ENCODE measurements around the gene RNU2-63P.
"Not testable (repeated sequence)": the region's sequence is repeated elsewhere in the genome, so short reads cannot be mapped to it uniquely, and the experiment has no call there.

RNU2-63P gene

DNA sequence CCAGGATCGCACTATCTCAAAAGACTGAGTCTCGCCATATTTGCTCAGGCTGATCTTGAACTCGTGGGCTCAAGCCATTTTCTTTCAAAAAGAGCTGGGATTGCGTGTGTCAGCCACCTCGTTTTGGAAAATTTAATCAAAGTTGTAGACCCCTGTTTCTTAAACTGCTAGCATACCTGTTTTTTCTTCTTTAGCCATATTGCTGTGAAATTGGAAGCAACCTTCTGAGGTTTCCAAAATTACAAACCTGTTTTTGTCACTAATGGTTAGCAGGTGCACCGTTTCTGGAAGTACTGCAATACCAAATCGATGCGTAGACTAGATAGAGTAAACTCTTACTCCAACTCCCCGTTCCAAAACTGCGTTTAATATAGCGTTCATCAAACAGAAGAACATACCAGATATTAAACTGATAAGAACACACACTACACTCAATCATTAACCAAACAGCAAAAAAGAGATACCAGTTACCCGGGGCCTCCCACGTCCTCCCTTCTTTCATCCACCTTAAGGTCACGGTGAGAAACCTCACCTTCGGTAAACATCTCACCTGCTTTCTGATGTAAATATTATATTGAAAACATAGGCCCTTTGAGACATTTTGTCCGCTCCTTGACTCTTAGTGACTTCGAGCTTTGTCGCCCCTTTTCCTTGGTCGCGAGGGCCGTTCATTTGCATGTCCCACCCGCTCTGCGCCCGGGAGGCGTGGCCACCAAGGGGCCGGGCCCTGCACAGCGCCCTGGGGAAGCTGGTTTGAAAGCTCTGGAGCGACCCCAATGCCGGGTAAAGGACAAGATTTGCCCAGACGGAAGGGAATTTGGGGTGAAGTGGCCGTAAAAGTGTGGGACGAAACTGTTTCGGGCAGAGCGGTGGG, at the start of gene RNU2-63P:
TSS of gene RNU2-63P (minus strand) at position 462 of the 874 bp plus-strand sequence.
- peak; percentile 98 to 100 for DNase-seq

GRCh38 chr2:88061295-88061694, 44.9 kb upstream of the RNU2-63P start:
- no peak for DNase-seq

- DNase-seq = no peak
Observed at GRCh38 chr2:88060907-88061275, 44.5 kb upstream of the RNU2-63P start.

GRCh38 chr2:88059979-88060906, 43.9 kb upstream of the RNU2-63P start:
- peak; percentile 34 to 77 for DNase-seq

GRCh38 chr2:88058191-88058590, 41.8 kb upstream of the RNU2-63P start:
- DNase-seq = no peak

DNA sequence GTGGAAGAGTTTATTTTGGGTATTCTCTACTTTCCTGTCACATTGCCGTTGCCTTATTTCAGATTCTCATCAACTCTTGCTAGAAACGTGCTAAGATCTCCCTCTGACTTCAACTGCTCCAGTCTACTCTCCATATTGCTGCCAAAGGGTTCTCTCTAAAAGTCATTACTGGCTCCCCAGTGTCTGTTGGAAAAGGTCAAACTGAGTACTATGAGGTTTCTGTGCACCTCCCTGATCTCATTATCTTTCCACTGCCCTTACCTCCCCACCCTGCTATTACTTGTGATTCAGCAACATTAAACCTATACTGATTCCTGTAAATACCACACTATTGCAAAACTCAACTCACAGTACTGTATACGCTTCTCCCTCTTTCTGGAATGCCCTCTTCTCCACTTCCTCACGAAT, 41.1 kb upstream of the RNU2-63P start:
- no peak for DNase-seq

DNA sequence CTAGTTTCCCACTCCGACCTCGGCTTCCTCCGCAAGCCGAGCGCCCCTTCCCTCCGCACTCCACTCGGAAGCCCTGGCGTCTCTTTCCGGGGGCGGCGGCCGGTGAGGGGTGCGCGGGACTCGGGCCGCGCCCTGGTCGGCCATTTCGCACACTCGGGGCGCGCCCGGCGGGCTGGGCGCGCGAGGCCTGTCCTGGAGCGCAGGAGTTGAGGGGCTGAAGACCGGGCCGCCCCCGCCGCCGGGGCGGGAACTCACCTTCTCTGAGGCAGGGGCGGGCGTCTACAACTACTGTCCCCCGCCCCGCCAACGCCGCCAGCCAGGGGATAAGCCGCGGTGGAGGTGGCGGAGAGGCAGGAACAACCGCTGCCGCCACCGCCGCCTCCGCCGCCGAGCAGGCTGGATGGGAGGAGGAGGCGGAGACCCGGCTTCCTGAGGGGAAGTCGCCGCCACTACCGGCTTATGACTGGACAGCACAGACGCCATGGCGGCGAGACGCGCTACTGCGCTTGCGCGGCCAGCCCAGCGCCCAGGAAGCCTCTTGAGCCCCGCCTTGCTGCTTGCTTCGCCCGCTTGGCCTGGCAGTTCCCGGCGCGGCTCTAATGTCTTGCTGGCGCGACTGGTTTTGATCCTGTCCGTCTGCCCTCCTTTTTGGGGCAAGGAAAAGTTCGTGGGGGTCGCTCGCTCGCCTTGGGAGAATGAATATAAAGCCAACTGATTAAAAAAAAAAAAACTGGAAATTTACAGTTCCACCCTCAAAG, 39.2 kb upstream of the RNU2-63P start, which contains the start of gene KRCC1:
TSS of gene KRCC1 (minus strand) at position 413 of the 758 bp plus-strand sequence. CDS start 27,220 bp downstream, outside the sequence.
- peak; percentile 86 to 97 for DNase-seq

DNA sequence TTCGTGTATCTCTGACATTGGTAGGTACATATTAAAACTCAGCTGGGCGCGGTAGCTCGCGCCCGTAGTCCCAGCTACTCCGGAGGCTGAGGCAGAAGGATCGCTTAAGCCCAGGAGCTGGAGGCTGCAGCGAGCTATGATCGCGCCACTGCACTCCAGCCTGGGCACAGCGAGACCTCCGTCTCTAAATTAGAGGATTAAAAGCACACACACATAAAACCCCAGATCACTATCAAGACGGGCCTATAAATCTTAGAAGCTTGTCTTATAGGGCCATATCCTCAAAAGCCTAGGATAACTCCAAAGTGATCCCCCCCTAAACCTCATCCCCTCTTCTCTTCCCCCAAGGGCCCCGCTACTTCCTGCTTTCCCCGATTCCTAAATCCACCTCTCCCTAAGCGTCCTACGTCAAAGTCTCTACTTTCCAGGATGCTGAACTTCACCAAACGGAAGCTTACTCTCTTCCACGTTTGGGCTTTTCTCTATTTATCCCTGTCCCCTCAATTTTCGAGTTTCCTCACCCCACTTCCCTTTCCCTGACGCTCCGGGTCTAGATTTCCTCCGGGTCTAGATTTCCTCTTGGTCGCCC, 38.5 kb upstream of the RNU2-63P start:
- DNase-seq = no peak

DNA sequence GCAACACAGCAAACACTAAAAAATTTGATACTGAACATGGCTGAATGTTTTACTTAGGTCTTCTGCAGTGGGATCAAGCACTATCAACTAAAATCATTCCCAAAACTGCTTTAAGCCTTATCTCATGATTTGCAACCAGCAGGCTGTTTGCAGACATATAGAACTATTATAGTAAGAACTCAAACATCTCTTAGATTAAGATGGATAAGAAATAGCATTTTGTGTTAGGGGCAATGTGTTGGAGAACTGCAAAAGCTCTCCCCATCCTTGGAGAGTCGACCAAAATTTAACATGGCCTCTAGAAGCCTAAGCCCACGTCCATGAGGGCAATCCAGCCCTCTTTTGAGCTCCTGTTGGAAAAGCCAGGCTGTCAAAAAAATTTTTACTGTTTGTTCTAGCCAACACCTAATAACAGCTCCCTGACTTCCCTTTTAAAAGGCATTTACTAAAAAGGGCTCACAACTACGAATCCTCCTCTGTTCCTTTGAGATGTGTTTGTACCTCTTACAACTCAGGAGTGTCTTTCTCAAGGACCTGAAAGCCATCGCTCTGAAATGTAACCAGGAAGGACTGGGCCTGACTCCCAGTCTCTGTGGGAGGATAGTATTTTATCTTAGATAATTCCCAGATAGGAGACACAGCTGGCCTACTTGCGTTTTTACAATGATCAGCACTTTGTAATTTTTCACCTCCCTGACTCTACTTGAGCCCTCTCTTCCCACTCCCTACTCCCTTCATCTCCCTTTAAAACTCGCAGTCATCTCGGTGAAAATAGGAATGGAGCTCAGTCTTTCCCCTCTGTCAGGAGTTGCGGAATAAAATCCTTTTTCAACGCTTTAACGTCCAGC, 37.8 kb upstream of the RNU2-63P start:
- DNase-seq = no peak

DNA sequence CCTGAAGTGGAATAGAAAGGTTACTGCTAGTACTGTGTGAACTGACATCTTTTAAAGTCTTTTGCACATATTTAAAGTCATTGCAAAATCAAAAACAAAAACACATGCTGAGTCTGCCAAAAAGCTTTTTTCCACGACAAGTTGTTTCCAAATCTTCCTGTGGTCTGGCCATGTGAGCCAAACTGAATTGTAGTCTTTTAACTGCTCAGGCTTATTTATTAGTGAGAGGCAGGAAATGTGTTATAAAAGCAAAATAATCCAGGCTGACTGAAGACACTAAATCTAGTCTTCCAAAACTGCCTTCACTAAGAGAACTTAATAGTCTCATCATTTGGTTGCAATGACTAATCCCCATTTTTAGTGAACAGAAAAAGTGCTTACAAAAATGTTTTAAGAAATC, 36.9 kb upstream of the RNU2-63P start:
- DNase-seq = no peak

DNA sequence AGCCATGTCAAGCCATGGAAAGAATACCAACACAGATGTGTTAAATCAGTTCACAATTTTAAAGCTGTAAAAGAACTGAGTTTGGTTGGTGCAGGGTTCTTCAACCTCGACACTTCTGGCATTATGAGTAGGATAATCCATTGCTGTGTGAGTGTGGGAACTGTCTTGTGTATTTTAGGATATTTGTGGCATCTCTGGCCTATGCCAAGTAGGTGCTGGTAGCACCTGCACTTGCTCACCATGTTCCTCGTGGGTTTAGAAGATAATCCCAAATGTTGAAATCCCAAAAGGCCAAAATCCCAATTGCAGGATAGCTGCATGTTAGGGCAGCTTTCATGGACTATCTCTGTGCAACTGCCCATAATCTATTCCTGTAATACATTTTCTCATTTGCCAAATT, 35.4 kb upstream of the RNU2-63P start:
- no peak for DNase-seq

DNA sequence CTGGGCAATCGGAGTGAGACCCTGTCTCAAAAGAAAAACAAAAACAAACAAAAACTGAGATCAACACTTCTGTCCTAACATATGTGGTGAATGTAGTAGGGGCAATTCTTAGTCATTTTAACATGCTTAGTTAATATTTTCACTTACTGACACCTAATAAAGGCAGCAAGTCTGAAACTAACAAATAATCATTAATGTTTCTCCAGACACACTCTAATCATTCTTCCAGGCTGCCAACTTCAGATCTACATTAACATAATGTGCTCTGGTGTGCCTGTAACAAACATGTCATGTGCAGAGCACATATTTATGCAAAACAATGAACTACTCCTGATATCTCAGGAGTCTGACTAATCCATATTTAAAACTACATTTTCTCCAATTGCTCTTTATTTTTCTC, 33.3 kb upstream of the RNU2-63P start:
- peak in 1 of 2 experiments; percentile 43 for DNase-seq

DNA sequence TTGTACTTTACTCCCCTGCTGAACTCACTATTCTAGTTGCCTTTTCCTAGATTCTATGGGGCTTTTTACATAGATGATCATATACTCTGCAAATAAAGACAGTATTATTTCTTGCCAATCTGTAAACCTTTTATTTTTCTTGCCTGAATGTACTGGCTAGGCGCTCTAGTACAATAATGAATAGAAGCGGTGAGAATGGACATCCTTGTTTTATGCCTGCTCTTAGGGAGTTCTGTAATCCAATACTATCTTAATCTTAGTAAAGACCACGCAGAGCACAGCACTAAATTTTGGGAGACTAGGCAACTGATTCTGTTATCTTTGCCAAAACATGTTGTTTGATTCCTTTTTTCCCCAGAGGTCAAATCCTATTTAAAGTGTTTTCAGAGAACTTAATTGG, 32.2 kb upstream of the RNU2-63P start:
- DNase-seq = no peak

GRCh38 chr2:88045561-88045960, 29.2 kb upstream of the RNU2-63P start:
- DNase-seq = not testable (repeated sequence)

DNA sequence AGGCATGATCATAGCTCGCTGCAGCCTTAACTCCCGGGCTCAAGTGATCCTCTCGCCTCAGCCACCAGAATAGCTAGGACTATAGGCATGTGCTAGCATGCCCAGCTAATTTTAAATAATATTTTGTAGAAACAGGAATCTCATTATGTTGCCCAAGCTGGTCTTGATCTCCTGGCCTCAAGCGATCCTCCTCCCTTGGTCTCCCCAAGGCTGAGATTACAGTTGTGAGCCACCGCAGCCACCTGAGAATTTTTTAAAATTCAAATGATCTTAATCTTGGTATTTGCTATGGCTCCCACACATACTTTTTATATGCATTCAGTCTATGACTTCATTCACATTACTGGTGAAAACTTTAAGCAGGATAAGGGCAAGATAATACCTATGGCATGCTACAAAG, 26.1 kb upstream of the RNU2-63P start:
- no peak for DNase-seq

GRCh38 chr2:88038263-88039105, 22.1 kb upstream of the RNU2-63P start:
- DNase-seq = no peak

- DNase-seq = no peak
Observed at GRCh38 chr2:88036606-88037005, 20.3 kb upstream of the RNU2-63P start.

GRCh38 chr2:88036182-88036581, 19.8 kb upstream of the RNU2-63P start:
- no peak for DNase-seq

DNA sequence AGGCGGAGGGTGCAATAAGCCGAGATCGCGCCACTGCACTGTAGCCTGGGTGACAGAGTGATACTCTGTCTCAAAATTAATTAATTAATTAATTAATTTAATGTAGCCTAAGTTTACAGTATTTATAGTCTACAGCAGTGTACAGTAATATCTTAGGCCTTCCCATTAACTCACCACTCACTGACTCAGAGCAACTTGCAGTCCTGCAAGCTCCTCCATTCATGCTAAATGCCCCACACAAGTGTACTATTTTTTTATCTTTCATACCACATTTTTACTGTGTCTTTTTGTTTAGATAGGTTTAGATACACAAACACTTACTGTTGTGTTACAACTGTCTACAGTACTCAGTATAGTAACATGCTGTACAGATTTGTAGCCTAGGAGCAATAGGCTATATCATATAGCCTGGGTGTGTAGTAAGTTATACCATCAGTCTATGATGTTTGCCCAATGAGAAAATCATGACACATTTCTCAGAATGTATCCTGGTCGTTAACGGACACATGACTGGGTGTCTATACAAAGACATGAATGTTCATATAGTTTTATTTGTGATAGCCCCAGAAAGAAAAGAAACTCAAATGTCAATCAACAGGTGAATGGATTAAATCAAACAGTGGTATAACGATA, 15.8 kb upstream of the RNU2-63P start:
- no peak for DNase-seq

GRCh38 chr2:88028931-88029330, 12.6 kb upstream of the RNU2-63P start:
- DNase-seq = no peak
